ENCODE measurements around the gene MYH10.

Gene MYH10

GRCh38 chr17:8468980-8469379, 161.5 kb downstream of the MYH10 start:
- no peak overlapping the region for H3K27ac ChIP-seq (ENCODE audit: poor library complexity, severe bottlenecking)

GRCh38 chr17:8468127-8468526, 162.4 kb downstream of the MYH10 start:
- DNase-seq (ENCODE audit: low spot score): no peak
- Histone ChIP-seq H3K27me3 (ENCODE audit: insufficient read depth, poor library complexity, severe bottlenecking) (no peaks in the 10 kb centered on the region), H3K4me1 (ENCODE audit: insufficient read depth, poor library complexity, severe bottlenecking) (peaks cover 6% of the 10 kb centered on the region), H3K4me3 (ENCODE audit: severe bottlenecking) (no peak overlapping the region), H3K9me3 (ENCODE audit: severe bottlenecking) (no peaks in the 10 kb centered on the region), H3K36me3 (ENCODE audit: low read depth) (peaks cover 39% of the 10 kb centered on the region), H3K27ac (ENCODE audit: poor library complexity, severe bottlenecking) (no peak overlapping the region)
- ATAC-seq (ENCODE audit: low read depth): no peak
- TF ChIP-seq CTCF (IDR thresholded peaks at IDR 0.05; ENCODE audit: poor library complexity, severe bottlenecking): no peak

More at GRCh38 chr17:8468980-8469379, 161.5 kb downstream of the MYH10 start:
- Histone ChIP-seq H3K9me3 (ENCODE audit: severe bottlenecking) (no peaks in the 10 kb centered on the region), H3K27me3 (ENCODE audit: insufficient read depth, poor library complexity, severe bottlenecking) (no peaks in the 10 kb centered on the region), H3K4me3 (ENCODE audit: severe bottlenecking) (no peak overlapping the region), H3K4me1 (ENCODE audit: insufficient read depth, poor library complexity, severe bottlenecking) (peaks cover 6% of the 10 kb centered on the region), H3K36me3 (ENCODE audit: low read depth) (peaks cover 40% of the 10 kb centered on the region)
- no peak for TF ChIP-seq CTCF (IDR thresholded peaks at IDR 0.05; ENCODE audit: poor library complexity, severe bottlenecking)
- ATAC-seq (ENCODE audit: low read depth) (no peak), DNase-seq (ENCODE audit: low spot score) (no peak)

GRCh38 chr17:8467527-8467926, 163.0 kb downstream of the MYH10 start:
- DNase-seq (ENCODE audit: low spot score): no peak
- Histone ChIP-seq H3K9me3 (ENCODE audit: severe bottlenecking) (no peaks in the 10 kb centered on the region), H3K27me3 (ENCODE audit: insufficient read depth, poor library complexity, severe bottlenecking) (no peaks in the 10 kb centered on the region), H3K4me3 (ENCODE audit: severe bottlenecking) (no peak overlapping the region), H3K27ac (ENCODE audit: poor library complexity, severe bottlenecking) (no peak overlapping the region), H3K4me1 (ENCODE audit: insufficient read depth, poor library complexity, severe bottlenecking) (peaks cover 6% of the 10 kb centered on the region), H3K36me3 (ENCODE audit: low read depth) (peaks cover 45% of the 10 kb centered on the region)
- ATAC-seq (ENCODE audit: low read depth): no peak
- TF ChIP-seq CTCF (IDR thresholded peaks at IDR 0.05; ENCODE audit: poor library complexity, severe bottlenecking): no peak

- Histone ChIP-seq H3K27me3 (ENCODE audit: insufficient read depth, poor library complexity, severe bottlenecking) (no peaks in the 10 kb centered on the region), H3K27ac (ENCODE audit: poor library complexity, severe bottlenecking) (no peak overlapping the region), H3K4me1 (ENCODE audit: insufficient read depth, poor library complexity, severe bottlenecking) (peaks cover 6% of the 10 kb centered on the region), H3K4me3 (ENCODE audit: severe bottlenecking) (no peak overlapping the region), H3K36me3 (ENCODE audit: low read depth) (peaks cover 51% of the 10 kb centered on the region), H3K9me3 (ENCODE audit: severe bottlenecking) (no peaks in the 10 kb centered on the region)
- ATAC-seq (ENCODE audit: low read depth) (no peak), DNase-seq (ENCODE audit: low spot score) (no peak)
- TF ChIP-seq CTCF (IDR thresholded peaks at IDR 0.05; ENCODE audit: poor library complexity, severe bottlenecking): no peak
Observed at GRCh38 chr17:8466873-8467272, 163.7 kb downstream of the MYH10 start.

GRCh38 chr17:8466456-8466855, 164.1 kb downstream of the MYH10 start:
- no peak for DNase-seq (ENCODE audit: low spot score)
- ATAC-seq (ENCODE audit: low read depth): no peak
- no peak overlapping the region for H3K27ac ChIP-seq (ENCODE audit: poor library complexity, severe bottlenecking)

More at GRCh38 chr17:8466456-8466855, 164.1 kb downstream of the MYH10 start:
- no peaks in the 10 kb centered on the region for H3K27me3 ChIP-seq (ENCODE audit: insufficient read depth, poor library complexity, severe bottlenecking)
- H3K36me3 ChIP-seq (ENCODE audit: low read depth): peaks cover 54% of the 10 kb centered on the region
- peaks cover 6% of the 10 kb centered on the region for H3K4me1 ChIP-seq (ENCODE audit: insufficient read depth, poor library complexity, severe bottlenecking)
- TF ChIP-seq CTCF (IDR thresholded peaks at IDR 0.05; ENCODE audit: poor library complexity, severe bottlenecking): no peak
- no peaks in the 10 kb centered on the region for H3K9me3 ChIP-seq (ENCODE audit: severe bottlenecking)
- H3K4me3 ChIP-seq (ENCODE audit: severe bottlenecking): no peak overlapping the region

Data from RWPE2 (cell line).